Effector memory CD4-positive, alpha-beta T cell (primary cell): Measurements from ENCODE around the gene RLF.
A peak's percentile ranks its signal among the peaks of the same experiment; 100 is the strongest.

Experiments
- DNase-seq, 3 donors: peaks; one replicate each; pipeline ENCODE4 v3.0.0-alpha.2; 2020
- H3K27ac ChIP-seq: 2 replicates; pipeline ENCODE4 v1.7.0; 2013; ENCODE audit warnings: mild to moderate bottlenecking, low read length, moderate library complexity; ENCODE audit not compliant: insufficient read depth, poor library complexity, severe bottlenecking
- H3K27me3 ChIP-seq: replicated peaks from 2 replicates; pipeline ENCODE4 v1.7.0; 2013; ENCODE audit warnings: mild to moderate bottlenecking, low read length; ENCODE audit not compliant: insufficient read depth, control insufficient read depth, poor library complexity, severe bottlenecking
- H3K36me3 ChIP-seq: 2 replicates; pipeline ENCODE4 v1.7.0; 2013; ENCODE audit warnings: mild to moderate bottlenecking, low read length, moderate library complexity; ENCODE audit not compliant: control insufficient read depth, insufficient read depth
- H3K4me1 ChIP-seq: 2 replicates; pipeline ENCODE4 v1.7.0; 2013; ENCODE audit warnings: low read length, mild to moderate bottlenecking; ENCODE audit not compliant: control insufficient read depth, insufficient read depth, poor library complexity, severe bottlenecking
- H3K4me3 ChIP-seq: 2 replicates; pipeline ENCODE4 v1.7.0; 2013; ENCODE audit warnings: low read length, low read depth, mild to moderate bottlenecking; ENCODE audit not compliant: insufficient read depth, poor library complexity, severe bottlenecking
- H3K9me3 ChIP-seq: 2 replicates; pipeline ENCODE4 v1.7.0; 2013; ENCODE audit warnings: mild to moderate bottlenecking, low read length, moderate library complexity; ENCODE audit not compliant: control insufficient read depth
- total RNA-seq, 3 donors: gene quantifications; one replicate each; lab custom pipeline; 2026; lab: John Stamatoyannopoulos, UW

RLF gene, protein sequence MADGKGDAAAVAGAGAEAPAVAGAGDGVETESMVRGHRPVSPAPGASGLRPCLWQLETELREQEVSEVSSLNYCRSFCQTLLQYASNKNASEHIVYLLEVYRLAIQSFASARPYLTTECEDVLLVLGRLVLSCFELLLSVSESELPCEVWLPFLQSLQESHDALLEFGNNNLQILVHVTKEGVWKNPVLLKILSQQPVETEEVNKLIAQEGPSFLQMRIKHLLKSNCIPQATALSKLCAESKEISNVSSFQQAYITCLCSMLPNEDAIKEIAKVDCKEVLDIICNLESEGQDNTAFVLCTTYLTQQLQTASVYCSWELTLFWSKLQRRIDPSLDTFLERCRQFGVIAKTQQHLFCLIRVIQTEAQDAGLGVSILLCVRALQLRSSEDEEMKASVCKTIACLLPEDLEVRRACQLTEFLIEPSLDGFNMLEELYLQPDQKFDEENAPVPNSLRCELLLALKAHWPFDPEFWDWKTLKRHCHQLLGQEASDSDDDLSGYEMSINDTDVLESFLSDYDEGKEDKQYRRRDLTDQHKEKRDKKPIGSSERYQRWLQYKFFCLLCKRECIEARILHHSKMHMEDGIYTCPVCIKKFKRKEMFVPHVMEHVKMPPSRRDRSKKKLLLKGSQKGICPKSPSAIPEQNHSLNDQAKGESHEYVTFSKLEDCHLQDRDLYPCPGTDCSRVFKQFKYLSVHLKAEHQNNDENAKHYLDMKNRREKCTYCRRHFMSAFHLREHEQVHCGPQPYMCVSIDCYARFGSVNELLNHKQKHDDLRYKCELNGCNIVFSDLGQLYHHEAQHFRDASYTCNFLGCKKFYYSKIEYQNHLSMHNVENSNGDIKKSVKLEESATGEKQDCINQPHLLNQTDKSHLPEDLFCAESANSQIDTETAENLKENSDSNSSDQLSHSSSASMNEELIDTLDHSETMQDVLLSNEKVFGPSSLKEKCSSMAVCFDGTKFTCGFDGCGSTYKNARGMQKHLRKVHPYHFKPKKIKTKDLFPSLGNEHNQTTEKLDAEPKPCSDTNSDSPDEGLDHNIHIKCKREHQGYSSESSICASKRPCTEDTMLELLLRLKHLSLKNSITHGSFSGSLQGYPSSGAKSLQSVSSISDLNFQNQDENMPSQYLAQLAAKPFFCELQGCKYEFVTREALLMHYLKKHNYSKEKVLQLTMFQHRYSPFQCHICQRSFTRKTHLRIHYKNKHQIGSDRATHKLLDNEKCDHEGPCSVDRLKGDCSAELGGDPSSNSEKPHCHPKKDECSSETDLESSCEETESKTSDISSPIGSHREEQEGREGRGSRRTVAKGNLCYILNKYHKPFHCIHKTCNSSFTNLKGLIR (N-terminal part only)
- total RNA-seq: 144 to 167 (median 152) reads per million in 3 donors

- peak within 1 kb of the TSS; percentile 95 for H3K27ac ChIP-seq
- H3K36me3 ChIP-seq: no peaks in the 10 kb centered on the region
Measured at GRCh38 chr1:40161125-40161887, at the start of gene RLF. RLF (plus strand) TSS chr1:40161387; CDS start chr1:40161400, 13 bp downstream.

DNA sequence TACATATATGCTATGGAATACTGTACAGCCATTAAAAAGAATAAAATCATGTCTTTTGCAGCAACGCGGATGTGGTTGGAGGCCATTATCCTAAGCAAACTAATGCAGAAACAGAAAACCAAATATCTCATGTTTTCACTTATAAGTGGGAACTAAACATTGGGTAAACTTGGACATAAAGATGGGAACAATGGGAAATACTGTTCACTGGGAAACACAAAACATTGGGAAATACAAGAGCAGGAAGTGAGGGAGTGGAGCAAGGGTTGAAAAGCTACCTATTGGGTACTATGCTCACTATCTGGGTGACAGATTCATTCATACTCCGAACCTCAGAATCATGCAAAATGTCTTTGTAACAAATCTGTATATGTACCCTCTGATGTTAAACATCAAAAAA is 46.8 kb upstream of the RLF start:
- no peak for DNase-seq
- Histone ChIP-seq H3K27me3 (no peaks in the 10 kb centered on the region), H3K4me1 (no peaks in the 10 kb centered on the region), H3K27ac (no peak overlapping the region), H3K4me3 (no peak overlapping the region), H3K9me3 (no peaks in the 10 kb centered on the region), H3K36me3 (no peaks in the 10 kb centered on the region)

More at GRCh38 chr1:40161125-40161887, at the start of gene RLF:
- DNase-seq: peak; percentile 86 to 91 (median 88)
- H3K4me3 ChIP-seq: peak within 1 kb of the TSS; percentile 87
- no peaks in the 10 kb centered on the region for H3K27me3 ChIP-seq
- H3K9me3 ChIP-seq: no peaks in the 10 kb centered on the region
- peaks cover 16% of the 10 kb centered on the region for H3K4me1 ChIP-seq

GRCh38 chr1:40120128-40120527 is 41.1 kb upstream of the RLF start:
- Histone ChIP-seq H3K27ac (no peak overlapping the region), H3K36me3 (no peaks in the 10 kb centered on the region), H3K9me3 (no peaks in the 10 kb centered on the region), H3K27me3 (no peaks in the 10 kb centered on the region), H3K4me3 (no peak overlapping the region), H3K4me1 (no peaks in the 10 kb centered on the region)
- DNase-seq: no peak

- H3K4me3 ChIP-seq: no peak overlapping the region
- DNase-seq: no peak
- no peaks in the 10 kb centered on the region for H3K4me1 ChIP-seq
- no peaks in the 10 kb centered on the region for H3K27me3 ChIP-seq
- no peak overlapping the region for H3K27ac ChIP-seq
- no peaks in the 10 kb centered on the region for H3K9me3 ChIP-seq
- H3K36me3 ChIP-seq: no peaks in the 10 kb centered on the region
Measured at GRCh38 chr1:40122855-40123254, 38.3 kb upstream of the RLF start.

DNA sequence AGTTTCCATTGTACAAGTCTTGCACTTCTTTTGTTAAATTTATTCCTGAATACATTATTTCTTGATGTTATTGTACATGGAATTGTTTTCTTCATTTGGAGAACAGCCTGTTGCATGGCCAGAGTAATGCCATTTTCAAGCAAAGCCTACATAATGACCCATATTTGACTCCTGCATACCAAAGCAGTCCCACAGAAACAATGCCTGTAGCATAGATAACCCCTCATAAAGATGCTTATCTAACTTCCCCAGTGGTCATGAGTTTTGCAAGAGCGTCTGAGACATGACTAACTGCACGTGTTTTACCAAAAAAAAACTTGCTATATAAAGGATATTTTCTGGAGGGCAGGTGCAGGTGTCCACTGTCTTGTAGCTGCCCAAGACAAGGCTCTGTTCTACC is 30.3 kb upstream of the RLF start:
- H3K36me3 ChIP-seq: no peaks in the 10 kb centered on the region
- no peaks in the 10 kb centered on the region for H3K4me1 ChIP-seq
- H3K27ac ChIP-seq: no peak overlapping the region
- no peaks in the 10 kb centered on the region for H3K9me3 ChIP-seq
- no peak for DNase-seq
- H3K4me3 ChIP-seq: no peak overlapping the region
- H3K27me3 ChIP-seq: peaks cover 5% of the 10 kb centered on the region

DNA sequence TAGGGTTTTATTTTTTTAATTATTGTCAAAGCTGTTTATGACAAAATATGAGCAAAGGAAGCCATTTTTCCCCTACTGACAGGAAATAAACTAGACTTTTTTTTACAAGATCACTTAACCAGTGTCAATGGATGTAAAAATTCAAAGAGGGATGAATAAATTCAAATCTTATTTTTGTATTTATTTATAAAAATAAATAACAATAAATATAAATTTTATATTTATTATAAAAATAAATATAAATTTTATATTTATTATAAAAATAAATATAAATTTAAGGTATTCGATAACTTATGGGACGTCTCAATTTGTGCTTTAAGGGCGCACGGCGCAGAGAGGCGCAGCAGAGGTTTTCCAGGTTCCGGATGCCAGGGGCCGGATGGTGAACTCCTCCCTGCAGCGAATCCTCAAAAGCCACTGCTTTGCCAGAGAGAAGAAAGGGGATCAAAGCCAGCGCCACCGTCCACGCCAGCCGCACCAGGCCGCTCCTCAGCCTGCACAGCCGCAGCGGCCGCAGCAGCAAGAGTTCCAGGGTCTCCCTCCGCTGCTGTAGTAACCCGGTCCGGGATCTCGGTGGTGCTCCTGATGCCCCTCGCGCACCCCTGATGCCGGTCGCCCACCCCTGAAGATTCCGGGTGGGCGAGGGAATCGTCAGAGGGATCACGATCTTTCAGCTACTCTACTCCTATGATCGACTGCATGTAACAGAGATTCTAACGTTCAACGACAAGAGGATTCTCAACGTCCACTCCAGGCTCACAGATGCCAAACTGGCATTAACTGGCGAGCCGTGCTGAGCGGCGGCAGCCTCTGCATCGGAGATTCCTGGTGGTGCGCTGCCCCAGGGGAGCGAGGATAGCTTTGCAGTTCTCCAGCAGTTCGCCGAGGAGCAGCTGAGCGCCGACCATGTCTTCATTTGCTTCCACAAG is 28.5 kb upstream of the RLF start:
- Histone ChIP-seq H3K4me1 (no peaks in the 10 kb centered on the region), H3K27me3 (peaks cover 5% of the 10 kb centered on the region), H3K27ac (no peak overlapping the region), H3K9me3 (no peaks in the 10 kb centered on the region), H3K4me3 (no peak overlapping the region), H3K36me3 (no peaks in the 10 kb centered on the region)
- DNase-seq: no peak

- H3K9me3 ChIP-seq: no peaks in the 10 kb centered on the region
- DNase-seq: no peak
- H3K27ac ChIP-seq: no peak overlapping the region
- peaks cover 5% of the 10 kb centered on the region for H3K27me3 ChIP-seq
- no peak overlapping the region for H3K4me3 ChIP-seq
- no peaks in the 10 kb centered on the region for H3K36me3 ChIP-seq
- H3K4me1 ChIP-seq: no peaks in the 10 kb centered on the region
Measured at GRCh38 chr1:40133312-40133665, 27.9 kb upstream of the RLF start.

DNA sequence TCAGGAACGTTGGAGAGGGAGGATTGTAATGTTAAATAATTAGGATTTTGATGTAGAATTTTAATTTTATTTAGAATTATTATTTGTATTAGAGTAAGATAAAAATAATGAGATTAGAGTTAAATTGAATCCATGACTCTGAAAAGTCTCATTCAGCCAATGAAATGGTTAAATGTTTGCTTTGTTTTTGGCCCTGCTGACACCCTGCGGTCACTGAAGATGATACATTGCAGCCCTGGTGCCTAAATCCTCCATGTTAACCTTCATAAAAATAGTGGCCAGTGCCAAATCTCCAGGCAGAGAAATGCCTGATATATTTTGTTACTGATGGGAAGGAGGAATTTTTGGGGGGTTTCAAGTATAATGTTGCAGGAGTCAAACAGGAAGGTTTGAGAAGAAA is 27.3 kb upstream of the RLF start:
- Histone ChIP-seq H3K27ac (no peak overlapping the region), H3K4me1 (no peaks in the 10 kb centered on the region), H3K27me3 (peaks cover 5% of the 10 kb centered on the region), H3K36me3 (no peaks in the 10 kb centered on the region), H3K9me3 (no peaks in the 10 kb centered on the region), H3K4me3 (no peak overlapping the region)
- DNase-seq: no peak
